ENCODE data around the gene PCDHB12.
"Not testable (repeated sequence)": the region's sequence is repeated elsewhere in the genome, so short reads cannot be mapped to it uniquely, and the experiment has no call there.

PCDHB12 gene

GRCh38 chr5:141210281-141210680 is 1.8 kb downstream of the PCDHB12 start:
- DNase-seq: not testable (repeated sequence)

GRCh38 chr5:141210849-141211248 is 2.3 kb downstream of the PCDHB12 start:
- DNase-seq: not testable (repeated sequence)

DNA sequence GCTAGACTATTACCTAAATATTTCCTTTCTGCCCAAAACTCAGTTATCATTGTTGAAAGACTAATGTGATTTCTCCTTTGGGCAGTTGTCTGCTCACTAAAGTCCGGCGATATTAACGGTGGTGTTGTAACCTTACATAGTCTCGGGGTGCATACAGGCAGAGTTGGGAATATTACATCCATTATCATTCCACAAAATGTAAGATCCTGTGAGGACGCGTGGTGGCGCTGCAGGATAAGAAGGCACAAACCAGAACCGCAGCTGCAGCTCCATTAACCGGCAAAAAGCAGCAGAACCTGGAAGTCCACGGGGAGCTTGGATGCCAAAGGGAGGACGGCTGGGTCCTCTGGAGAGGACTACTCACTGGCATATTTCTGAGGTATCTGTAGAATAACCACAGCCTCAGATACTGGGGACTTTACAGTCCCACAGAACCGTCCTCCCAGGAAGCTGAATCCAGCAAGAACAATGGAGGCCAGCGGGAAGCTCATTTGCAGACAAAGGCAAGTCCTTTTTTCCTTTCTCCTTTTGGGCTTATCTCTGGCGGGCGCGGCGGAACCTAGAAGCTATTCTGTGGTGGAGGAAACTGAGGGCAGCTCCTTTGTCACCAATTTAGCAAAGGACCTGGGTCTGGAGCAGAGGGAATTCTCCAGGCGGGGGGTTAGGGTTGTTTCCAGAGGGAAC is 5.3 kb downstream of the PCDHB12 start, which contains the start of gene PCDHB13:
PCDHB13 (plus strand) TSS at position 264 of the 684 bp plus-strand sequence; CDS start at position 469, 205 bp downstream.
- DNase-seq: peak in 1 of 2 donors; percentile 25

DNA sequence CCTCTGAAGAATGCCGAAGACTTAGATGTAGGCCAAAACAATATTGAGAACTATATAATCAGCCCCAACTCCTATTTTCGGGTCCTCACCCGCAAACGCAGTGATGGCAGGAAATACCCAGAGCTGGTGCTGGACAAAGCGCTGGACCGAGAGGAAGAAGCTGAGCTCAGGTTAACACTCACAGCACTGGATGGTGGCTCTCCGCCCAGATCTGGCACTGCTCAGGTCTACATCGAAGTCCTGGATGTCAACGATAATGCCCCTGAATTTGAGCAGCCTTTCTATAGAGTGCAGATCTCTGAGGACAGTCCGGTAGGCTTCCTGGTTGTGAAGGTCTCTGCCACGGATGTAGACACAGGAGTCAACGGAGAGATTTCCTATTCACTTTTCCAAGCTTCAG is 6.1 kb downstream of the PCDHB12 start:
- DNase-seq: not testable (repeated sequence)

- not testable (repeated sequence) for DNase-seq
These were observed 7.0 kb downstream of the PCDHB12 start for GRCh38 chr5:141215504-141215903.

DNA sequence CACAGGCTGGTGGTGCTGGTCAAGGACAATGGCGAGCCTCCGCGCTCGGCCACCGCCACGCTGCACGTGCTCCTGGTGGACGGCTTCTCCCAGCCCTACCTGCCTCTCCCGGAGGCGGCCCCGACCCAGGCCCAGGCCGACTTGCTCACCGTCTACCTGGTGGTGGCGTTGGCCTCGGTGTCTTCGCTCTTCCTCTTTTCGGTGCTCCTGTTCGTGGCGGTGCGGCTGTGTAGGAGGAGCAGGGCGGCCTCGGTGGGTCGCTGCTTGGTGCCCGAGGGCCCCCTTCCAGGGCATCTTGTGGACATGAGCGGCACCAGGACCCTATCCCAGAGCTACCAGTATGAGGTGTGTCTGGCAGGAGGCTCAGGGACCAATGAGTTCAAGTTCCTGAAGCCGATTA is 7.5 kb downstream of the PCDHB12 start:
- DNase-seq: not testable (repeated sequence)

DNA sequence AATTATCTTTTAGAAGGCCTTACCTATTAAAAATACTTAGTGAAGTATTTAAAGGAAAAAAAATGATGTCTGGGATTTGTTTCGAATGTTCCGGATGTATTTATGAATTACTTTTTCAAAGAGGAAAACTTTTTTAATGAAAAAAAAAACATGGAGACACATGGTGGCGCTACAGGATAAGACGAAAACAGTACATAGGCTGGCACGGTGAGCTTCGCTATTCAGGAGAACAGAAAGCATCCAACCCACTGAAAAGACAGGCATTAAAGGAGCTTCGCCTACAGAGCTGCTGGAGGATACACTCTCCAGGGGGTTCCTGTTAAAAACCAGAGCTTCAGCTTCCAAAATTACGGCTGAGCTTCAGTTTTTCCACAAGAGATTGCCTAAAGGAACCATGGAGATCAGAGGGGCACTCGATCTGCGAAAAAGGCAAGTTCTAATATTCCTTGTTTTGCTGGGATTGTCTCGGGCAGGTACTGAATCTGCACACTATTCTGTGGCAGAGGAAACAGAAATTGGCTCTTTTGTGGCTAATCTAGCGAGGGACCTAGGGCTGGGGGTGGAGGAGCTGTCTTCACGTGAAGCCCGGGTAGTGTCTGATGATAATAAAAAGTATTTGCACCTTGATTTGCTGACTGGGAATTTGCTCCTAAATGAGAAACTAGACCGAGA is 14.7 kb downstream of the PCDHB12 start, which contains the start of gene PCDHB14:
PCDHB14 (plus strand) TSS at position 232 of the 672 bp plus-strand sequence; CDS start at position 395, 163 bp downstream.
- no peak for DNase-seq

GRCh38 chr5:141224844-141225243 is 16.3 kb downstream of the PCDHB12 start:
- not testable (repeated sequence) for DNase-seq

DNA sequence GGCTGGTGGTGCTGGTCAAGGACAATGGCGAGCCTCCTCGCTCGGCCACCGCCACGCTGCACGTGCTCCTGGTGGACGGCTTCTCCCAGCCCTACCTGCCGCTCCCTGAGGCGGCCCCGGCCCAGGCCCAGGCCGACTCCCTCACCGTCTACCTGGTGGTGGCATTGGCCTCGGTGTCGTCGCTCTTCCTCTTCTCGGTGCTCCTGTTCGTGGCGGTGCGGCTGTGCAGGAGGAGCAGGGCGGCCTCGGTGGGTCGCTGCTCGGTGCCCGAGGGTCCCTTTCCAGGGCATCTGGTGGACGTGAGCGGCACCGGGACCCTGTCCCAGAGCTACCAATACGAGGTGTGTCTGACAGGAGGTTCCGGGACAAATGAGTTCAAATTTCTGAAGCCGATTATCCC is 16.9 kb downstream of the PCDHB12 start:
- not testable (repeated sequence) for DNase-seq

GRCh38 chr5:141234109-141234667 is 25.7 kb downstream of the PCDHB12 start:
- no peak for DNase-seq

DNA sequence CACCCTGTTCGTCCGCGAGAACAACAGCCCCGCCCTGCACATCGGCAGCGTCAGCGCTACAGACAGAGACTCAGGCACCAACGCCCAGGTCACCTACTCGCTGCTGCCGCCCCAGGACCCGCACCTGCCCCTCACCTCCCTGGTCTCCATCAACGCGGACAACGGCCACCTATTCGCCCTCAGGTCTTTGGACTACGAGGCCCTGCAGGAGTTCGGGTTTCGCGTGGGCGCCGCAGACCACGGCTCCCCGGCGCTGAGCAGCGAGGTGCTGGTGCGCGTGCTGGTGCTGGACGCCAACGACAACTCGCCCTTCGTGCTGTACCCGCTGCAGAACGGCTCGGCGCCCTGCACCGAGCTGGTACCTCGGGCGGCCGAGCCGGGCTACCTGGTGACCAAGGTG is 27.4 kb downstream of the PCDHB12 start:
- not testable (repeated sequence) for DNase-seq

DNA sequence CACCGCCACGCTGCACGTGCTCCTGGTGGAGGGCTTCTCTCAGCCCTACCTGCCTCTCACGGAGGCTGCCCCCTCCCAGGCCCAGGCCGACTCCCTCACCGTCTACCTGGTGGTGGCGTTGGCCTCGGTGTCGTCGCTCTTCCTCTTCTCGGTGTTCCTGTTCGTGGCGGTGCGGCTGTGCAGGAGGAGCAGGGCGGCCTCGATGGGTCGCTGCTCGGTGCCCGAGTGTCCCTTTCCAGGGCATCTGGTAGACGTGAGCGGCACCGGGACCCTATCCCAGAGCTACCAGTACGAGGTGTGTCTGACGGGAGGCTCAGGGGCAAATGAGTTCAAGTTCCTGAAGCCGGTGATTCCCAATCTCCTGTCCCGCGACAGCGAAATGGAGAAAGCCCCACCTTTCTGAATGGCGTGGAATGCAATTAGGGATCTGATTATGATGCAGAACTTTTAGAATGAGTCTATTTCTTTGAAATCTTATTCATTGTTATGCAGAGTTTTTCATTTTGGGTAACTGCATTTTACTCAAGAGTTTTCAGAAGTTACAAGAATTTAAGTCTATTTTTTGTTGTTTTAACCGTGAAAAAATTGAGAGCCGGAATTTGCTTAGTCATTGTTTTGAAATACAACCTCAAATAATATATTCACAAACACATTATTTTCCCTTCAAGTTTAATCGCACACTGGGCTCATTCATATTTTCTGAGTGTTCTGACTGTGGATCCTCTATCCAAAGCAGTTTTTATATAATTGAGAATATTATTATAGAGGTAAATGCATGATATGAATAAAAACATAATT is 28.2 kb downstream of the PCDHB12 start:
- no peak for DNase-seq

- no peak for DNase-seq
These were observed 33.0 kb downstream of the PCDHB12 start for GRCh38 chr5:141241496-141241895.

GRCh38 chr5:141245250-141245717 is 36.8 kb downstream of the PCDHB12 start, which contains the start of gene PCDHB15:
PCDHB15 (plus strand) TSS chr5:141245395; CDS start chr5:141245579, 184 bp downstream.
- no peak for DNase-seq

DNA sequence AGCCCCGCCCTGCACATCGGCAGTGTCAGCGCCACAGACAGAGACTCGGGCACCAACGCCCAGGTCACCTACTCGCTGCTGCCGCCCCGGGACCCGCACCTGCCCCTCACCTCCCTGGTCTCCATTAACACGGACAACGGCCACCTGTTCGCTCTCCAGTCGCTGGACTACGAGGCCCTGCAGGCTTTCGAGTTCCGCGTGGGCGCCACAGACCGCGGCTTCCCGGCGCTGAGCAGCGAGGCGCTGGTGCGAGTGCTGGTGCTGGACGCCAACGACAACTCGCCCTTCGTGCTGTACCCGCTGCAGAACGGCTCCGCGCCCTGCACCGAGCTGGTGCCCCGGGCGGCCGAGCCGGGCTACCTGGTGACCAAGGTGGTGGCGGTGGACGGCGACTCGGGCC is 38.5 kb downstream of the PCDHB12 start:
- DNase-seq: not testable (repeated sequence)

GRCh38 chr5:141247434-141247833 is 38.9 kb downstream of the PCDHB12 start:
- DNase-seq: not testable (repeated sequence)

DNA sequence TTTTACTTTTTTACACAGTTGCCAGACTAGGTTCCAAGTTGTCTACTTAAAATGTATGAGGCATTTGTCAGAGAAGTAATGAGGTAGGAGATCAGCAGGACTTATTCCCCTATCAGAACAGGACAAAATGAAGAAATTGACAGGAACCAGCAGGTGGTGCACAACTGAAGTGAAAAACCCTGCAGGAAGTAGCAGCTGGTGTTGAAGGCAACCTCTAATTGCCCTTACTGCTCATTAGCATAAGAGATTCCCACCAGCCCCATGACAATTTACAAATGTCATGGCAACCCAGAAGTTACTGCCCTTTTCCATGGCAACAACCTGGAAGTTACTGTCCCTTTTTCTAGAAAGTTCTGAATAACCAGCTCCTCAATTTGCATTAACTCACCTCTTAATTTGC is 42.1 kb downstream of the PCDHB12 start:
- DNase-seq: no peak

DNA sequence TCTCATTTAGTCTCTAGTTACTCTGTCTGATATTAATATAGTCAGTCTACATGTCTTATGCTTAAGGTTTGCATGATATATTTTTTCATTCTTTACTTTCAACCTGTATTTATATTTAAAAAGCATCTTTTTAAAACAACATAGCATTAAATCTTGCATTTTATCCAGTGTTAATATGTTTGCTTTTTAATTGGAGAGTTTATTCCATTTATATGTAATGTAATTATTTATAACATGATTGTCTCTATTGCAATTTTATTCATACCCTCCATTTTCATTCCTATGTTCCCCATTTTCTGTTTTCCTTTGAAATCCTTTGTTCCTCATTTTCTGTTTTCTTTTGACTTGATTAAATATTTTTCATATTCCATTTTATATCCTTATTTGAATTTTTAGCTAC is 49.9 kb downstream of the PCDHB12 start:
- DNase-seq: no peak

- DNase-seq: no peak
These were observed 50.4 kb downstream of the PCDHB12 start for GRCh38 chr5:141258948-141259347.

GRCh38 chr5:141260458-141261237 is 52.1 kb downstream of the PCDHB12 start:
- no peak for DNase-seq

DNA sequence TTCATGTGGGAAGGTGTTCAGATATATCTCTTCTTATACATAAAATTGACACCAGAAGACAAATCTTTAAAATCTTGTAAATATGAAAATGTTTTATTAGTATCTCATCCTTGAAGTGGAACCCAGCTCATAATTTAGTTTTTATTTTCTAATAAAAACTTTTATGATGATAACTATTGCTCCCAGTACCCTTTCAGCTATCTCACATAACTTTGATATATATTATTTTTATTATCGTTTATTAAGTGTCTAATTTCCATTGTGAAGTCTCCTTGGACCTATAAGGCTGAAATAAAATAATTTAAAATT is 52.7 kb downstream of the PCDHB12 start:
- DNase-seq: no peak

Data from bone marrow (tissue), 2 donors.